DND-41 (cell line): ENCODE data around the gene HAUS8.

Experiments used
- CTCF ChIP-seq: IDR thresholded peaks from 2 replicates; pipeline ENCODE4 v1.5.1; 2012; ENCODE audit warnings: borderline replicate concordance, low read length, moderate library complexity, mild to moderate bottlenecking; ENCODE audit not compliant: poor library complexity, severe bottlenecking; ENCODE audit errors: extremely low read depth
- EZH2 ChIP-seq: IDR thresholded peaks from 3 replicates; pipeline ENCODE4 v1.6.1; 2012; ENCODE audit warnings: borderline replicate concordance, low read depth, mild to moderate bottlenecking, moderate library complexity, low read length, inconsistent platforms; ENCODE audit not compliant: severe bottlenecking

GRCh38 chr19:17104679-17105078 is 29.4 kb upstream of the HAUS8 start:
- no peak for TF ChIP-seq CTCF
- no peak for TF ChIP-seq EZH2
